Loucy (cell line): ENCODE results near the gene BBIP1.

Source experiments
- H2AFZ ChIP-seq: fragments of 200-600 bp; sonication (generic); 2 replicates; pipeline ENCODE4 v1.6.0; 2016; ENCODE audit warnings: antibody characterized with exemption, mild to moderate bottlenecking, low read length, moderate library complexity
- H3F3A ChIP-seq: fragments of 200-600 bp; 2 replicates; pipeline ENCODE4 v1.6.0; 2016; ENCODE audit warnings: antibody characterized with exemption, low read depth, mild to moderate bottlenecking
- H3K27me3 ChIP-seq: fragments of 200-600 bp; sonication (generic); 2 replicates; pipeline ENCODE4 v1.6.1; 2014; ENCODE audit warnings: low read length, mild to moderate bottlenecking; ENCODE audit not compliant: insufficient read depth, poor library complexity, severe bottlenecking
- H3K36me3 ChIP-seq: fragments of 200-600 bp; sonication (generic); 2 replicates; pipeline ENCODE4 v1.6.1; 2016; ENCODE audit warnings: low read length; ENCODE audit not compliant: insufficient read depth
- H3K4me1 ChIP-seq: fragments of 200-600 bp; sonication (generic); 2 replicates; pipeline ENCODE4 v1.5.1; 2014; ENCODE audit warnings: low read length, mild to moderate bottlenecking; ENCODE audit not compliant: insufficient read depth, poor library complexity, severe bottlenecking
- H3K4me2 ChIP-seq: fragments of 200-600 bp; sonication (generic); 2 replicates; pipeline ENCODE4 v1.6.0; 2014; ENCODE audit warnings: antibody characterized with exemption, low read length, low read depth, mild to moderate bottlenecking; ENCODE audit not compliant: poor library complexity, severe bottlenecking
- H3K4me3 ChIP-seq: fragments of 200-600 bp; sonication (generic); 2 replicates; pipeline ENCODE4 v1.5.1; 2014; ENCODE audit warnings: low read length, mild to moderate bottlenecking, mixed read lengths; ENCODE audit not compliant: poor library complexity, severe bottlenecking
- H3K79me2 ChIP-seq: fragments of 200-600 bp; sonication (generic); 2 replicates; pipeline ENCODE4 v1.6.1; 2014; ENCODE audit warnings: low read length; ENCODE audit not compliant: insufficient read depth
- H3K9ac ChIP-seq: fragments of 200-600 bp; sonication (generic); 2 replicates; pipeline ENCODE4 v1.6.0; 2014; ENCODE audit warnings: mild to moderate bottlenecking, low read depth, low read length, moderate library complexity; ENCODE audit not compliant: poor library complexity, severe bottlenecking
- H3K9me2 ChIP-seq: fragments of 200-600 bp; sonication (generic); replicated peaks from 2 replicates; pipeline ENCODE4 v1.6.1; 2016; ENCODE audit warnings: low read depth, low read length, mixed read lengths
- H3K9me3 ChIP-seq: fragments of 200-600 bp; sonication (generic); 2 replicates; pipeline ENCODE4 v1.6.1; 2014; ENCODE audit warnings: mild to moderate bottlenecking, antibody characterized with exemption, low read length, low read depth; ENCODE audit not compliant: insufficient read depth
- H4K20me1 ChIP-seq: fragments of 200-600 bp; sonication (generic); 2 replicates; pipeline ENCODE4 v1.6.0; 2014; ENCODE audit warnings: antibody characterized with exemption, low read length, mild to moderate bottlenecking; ENCODE audit not compliant: insufficient read depth, poor library complexity, severe bottlenecking
- CTCF ChIP-seq: fragments of 200-600 bp; sonication (generic); conservative IDR thresholded peaks from 2 replicates; pipeline ENCODE4 v1.5.1; 2014; ENCODE audit warnings: mild to moderate bottlenecking, antibody characterized with exemption, low read length
- EZH2phosphoT487 ChIP-seq: fragments of 200-600 bp; IDR thresholded peaks from 2 replicates; pipeline ENCODE4 v1.6.1; 2018; ENCODE audit warnings: antibody characterized with exemption, mild to moderate bottlenecking, moderate library complexity, borderline replicate concordance

The BBIP1 gene

DNA sequence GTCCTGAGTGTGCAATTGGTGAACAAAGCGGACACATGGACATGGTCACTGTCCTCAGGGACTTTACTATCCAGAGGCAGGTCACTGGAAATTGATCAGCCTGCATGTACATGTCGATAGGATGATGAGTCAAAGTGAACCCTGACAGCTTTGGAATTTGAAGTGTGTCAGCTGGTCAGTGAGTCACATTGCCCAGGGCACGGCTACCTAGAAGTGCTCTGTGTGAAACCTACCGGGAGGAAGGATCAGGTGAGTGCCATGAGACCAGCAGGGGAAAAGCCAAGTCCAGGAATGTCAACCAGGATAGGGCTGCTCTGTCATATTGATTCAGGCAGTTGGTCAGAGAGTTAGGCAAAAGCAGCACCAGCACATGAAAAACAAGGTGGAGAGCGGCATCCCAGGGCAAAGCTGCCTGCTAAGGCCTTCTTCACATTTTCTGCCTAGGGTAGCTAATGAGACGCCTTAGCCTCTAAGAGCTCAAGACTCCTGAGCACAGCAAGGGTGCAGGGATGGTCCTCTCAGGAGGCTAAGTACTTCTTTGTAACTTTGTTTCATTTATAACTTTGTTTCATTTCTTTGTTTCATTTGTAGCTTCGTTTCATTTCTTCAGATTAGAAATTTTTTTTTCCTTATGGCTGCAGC, 66.6 kb downstream of the BBIP1 start:
- peak overlapping the region; percentile 25 for H3K9ac ChIP-seq
- H2AFZ ChIP-seq, result no peak overlapping the region
- H3K36me3 ChIP-seq, result no peaks in the 10 kb centered on the region
- H3K4me2 ChIP-seq, result no peak overlapping the region
- H3K27me3 ChIP-seq, result no peaks in the 10 kb centered on the region
- H3K9me2 ChIP-seq, result no peaks in the 10 kb centered on the region
- H3K9me3 ChIP-seq, result no peaks in the 10 kb centered on the region
- no peaks in the 10 kb centered on the region for H4K20me1 ChIP-seq
- no peaks in the 10 kb centered on the region for H3K79me2 ChIP-seq
- H3K4me3 ChIP-seq, result no peak overlapping the region
- peaks cover 7% of the 10 kb centered on the region; the same call in 1 of the 2 replicates for H3F3A ChIP-seq
- peaks cover 66% of the 10 kb centered on the region for H3K4me1 ChIP-seq
- TF ChIP-seq CTCF (no peak), EZH2phosphoT487 (no peak)

GRCh38 chr10:110851020-110851612, 67.9 kb downstream of the BBIP1 start:
- no peaks in the 10 kb centered on the region for H3K9me3 ChIP-seq
- peak overlapping the region; percentile 39 for H3K4me3 ChIP-seq
- H3K27me3 ChIP-seq, result no peaks in the 10 kb centered on the region
- H3K36me3 ChIP-seq, result no peaks in the 10 kb centered on the region
- H3K4me1 ChIP-seq, result peaks cover 75% of the 10 kb centered on the region
- no peaks in the 10 kb centered on the region for H4K20me1 ChIP-seq
- no peaks in the 10 kb centered on the region for H3K79me2 ChIP-seq
- peak overlapping the region; percentile 54 for H3K9ac ChIP-seq
- H3K9me2 ChIP-seq, result no peaks in the 10 kb centered on the region
- TF ChIP-seq EZH2phosphoT487 (no peak), CTCF (no peak)
- peak overlapping the region; percentile 57 for H3K4me2 ChIP-seq
- H3F3A ChIP-seq, result 0 out of 2 replicates have a peak, but pooled peaks cover 5% of the 10 kb centered on the region
- H2AFZ ChIP-seq, result 0 out of 2 replicates have a peak overlapping the region, but pooled peaks have one; percentile 13

DNA sequence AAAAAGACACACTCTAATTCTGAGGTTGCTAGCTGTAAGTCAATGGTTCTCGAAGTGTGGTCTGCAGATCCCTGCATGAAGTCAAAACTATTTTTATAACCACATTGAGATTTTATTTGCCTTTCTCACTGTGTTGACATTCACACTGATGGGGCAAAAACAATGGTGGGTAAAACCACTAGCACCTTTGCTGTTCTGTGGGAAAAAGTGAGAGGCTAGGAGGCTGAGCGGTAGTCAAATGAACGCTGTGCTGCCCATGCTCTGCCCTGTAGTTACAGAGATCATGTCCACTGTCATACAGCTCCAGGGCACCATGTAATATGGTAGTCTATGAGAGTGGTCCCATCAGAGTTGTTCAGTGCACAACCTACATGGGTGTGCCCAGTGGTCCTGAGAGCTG, 68.9 kb downstream of the BBIP1 start:
- H3F3A ChIP-seq, result 0 out of 2 replicates have a peak, but pooled peaks cover 5% of the 10 kb centered on the region
- H3K9me3 ChIP-seq, result no peaks in the 10 kb centered on the region
- H3K27me3 ChIP-seq, result no peaks in the 10 kb centered on the region
- H3K4me2 ChIP-seq, result peak overlapping the region; percentile 57
- no peak for TF ChIP-seq EZH2phosphoT487
- H3K79me2 ChIP-seq, result no peaks in the 10 kb centered on the region
- H4K20me1 ChIP-seq, result no peaks in the 10 kb centered on the region
- H3K4me3 ChIP-seq, result no peak overlapping the region
- H3K9me2 ChIP-seq, result no peaks in the 10 kb centered on the region
- no peaks in the 10 kb centered on the region for H3K36me3 ChIP-seq
- peaks cover 81% of the 10 kb centered on the region for H3K4me1 ChIP-seq
- H3K9ac ChIP-seq, result no peak overlapping the region
- H2AFZ ChIP-seq, result no peak overlapping the region
